ENCODE measurements around the gene VWA2. TPM values are rescaled to one million over a fixed set of nuclear protein-coding genes. Genes with fewer than 3 reads are reported as not detected.
A peak's percentile ranks its signal among the peaks of the same experiment; 100 is the strongest.

The VWA2 gene
- total RNA-seq, 1 donor from 2014 or later: not detected

GRCh38 chr10:114320249-114321116 is 81.4 kb downstream of the VWA2 start:
- Histone ChIP-seq H3K9me3 (ENCODE audit: control insufficient read depth in 3 of 3, low read length in 3 of 3) (no peaks in the 10 kb centered on the region), H3K4me3 (ENCODE audit: low read length in 3 of 3) (no peak overlapping the region), H3K27me3 (ENCODE audit: control insufficient read depth in 3 of 3, insufficient read depth in 3 of 3, low read length in 3 of 3) (peaks cover 0 to under 1% (median 0%) of the 10 kb centered on the region in 3 donors), H3K27ac (ENCODE audit: low read depth, low read length) (no peak overlapping the region), H3K36me3 (ENCODE audit: control insufficient read depth in 3 of 3, insufficient read depth in 3 of 3, low read length in 3 of 3) (peaks cover 0 to 6% (median 2%) of the 10 kb centered on the region in 3 donors), H3K9ac (ENCODE audit: low read depth in 1 of 3, low read length in 3 of 3) (no peak overlapping the region), H3K4me1 (ENCODE audit: control insufficient read depth in 3 of 3, insufficient read depth in 3 of 3, low read length in 3 of 3) (no peaks in the 10 kb centered on the region)

- peaks cover 0 to 8% (median 2%) of the 10 kb centered on the region in 3 donors for H3K36me3 ChIP-seq (ENCODE audit: control insufficient read depth in 3 of 3, insufficient read depth in 3 of 3, low read length in 3 of 3)
- H3K4me3 ChIP-seq (ENCODE audit: low read length in 3 of 3): no peak overlapping the region
- H3K27me3 ChIP-seq (ENCODE audit: control insufficient read depth in 3 of 3, insufficient read depth in 3 of 3, low read length in 3 of 3): peaks cover 0 to 4% (median 0%) of the 10 kb centered on the region in 3 donors
- no peaks in the 10 kb centered on the region for H3K9me3 ChIP-seq (ENCODE audit: control insufficient read depth in 3 of 3, low read length in 3 of 3)
- no peak overlapping the region for H3K27ac ChIP-seq (ENCODE audit: low read depth, low read length)
- no peak overlapping the region for H3K9ac ChIP-seq (ENCODE audit: low read depth in 1 of 3, low read length in 3 of 3)
- no peaks in the 10 kb centered on the region for H3K4me1 ChIP-seq (ENCODE audit: control insufficient read depth in 3 of 3, insufficient read depth in 3 of 3, low read length in 3 of 3)
Measured at GRCh38 chr10:114322344-114322743, 83.3 kb downstream of the VWA2 start.

- H3K4me3 ChIP-seq (ENCODE audit: low read length in 3 of 3): no peak overlapping the region
- peaks cover 0 to 8% (median 2%) of the 10 kb centered on the region in 3 donors for H3K36me3 ChIP-seq (ENCODE audit: control insufficient read depth in 3 of 3, insufficient read depth in 3 of 3, low read length in 3 of 3)
- peaks cover 0 to 4% (median 0%) of the 10 kb centered on the region in 3 donors for H3K27me3 ChIP-seq (ENCODE audit: control insufficient read depth in 3 of 3, insufficient read depth in 3 of 3, low read length in 3 of 3)
- no peak overlapping the region for H3K27ac ChIP-seq (ENCODE audit: low read depth, low read length)
- H3K9me3 ChIP-seq (ENCODE audit: control insufficient read depth in 3 of 3, low read length in 3 of 3): no peaks in the 10 kb centered on the region
- H3K9ac ChIP-seq (ENCODE audit: low read depth in 1 of 3, low read length in 3 of 3): no peak overlapping the region
- peaks cover 0 to 2% (median under 1%) of the 10 kb centered on the region in 3 donors for H3K4me1 ChIP-seq (ENCODE audit: control insufficient read depth in 3 of 3, insufficient read depth in 3 of 3, low read length in 3 of 3)
Measured at GRCh38 chr10:114323023-114323422, 84.0 kb downstream of the VWA2 start.

GRCh38 chr10:114326795-114327194 is 87.7 kb downstream of the VWA2 start:
- Histone ChIP-seq H3K4me1 (ENCODE audit: control insufficient read depth in 3 of 3, insufficient read depth in 3 of 3, low read length in 3 of 3) (peaks cover 14 to 22% (median 16%) of the 10 kb centered on the region in 3 donors), H3K27ac (ENCODE audit: low read depth, low read length) (no peak overlapping the region), H3K9me3 (ENCODE audit: control insufficient read depth in 3 of 3, low read length in 3 of 3) (no peaks in the 10 kb centered on the region), H3K36me3 (ENCODE audit: control insufficient read depth in 3 of 3, insufficient read depth in 3 of 3, low read length in 3 of 3) (peaks cover 0 to 10% (median 0%) of the 10 kb centered on the region in 3 donors), H3K27me3 (ENCODE audit: control insufficient read depth in 3 of 3, insufficient read depth in 3 of 3, low read length in 3 of 3) (peaks cover 0 to 4% (median 0%) of the 10 kb centered on the region in 3 donors), H3K4me3 (ENCODE audit: low read length in 3 of 3) (no peak overlapping the region), H3K9ac (ENCODE audit: low read depth in 1 of 3, low read length in 3 of 3) (no peak overlapping the region)

- no peak overlapping the region for H3K27ac ChIP-seq (ENCODE audit: low read depth, low read length)
- no peaks in the 10 kb centered on the region for H3K9me3 ChIP-seq (ENCODE audit: control insufficient read depth in 3 of 3, low read length in 3 of 3)
- no peak overlapping the region for H3K4me3 ChIP-seq (ENCODE audit: low read length in 3 of 3)
- H3K9ac ChIP-seq (ENCODE audit: low read depth in 1 of 3, low read length in 3 of 3): no peak overlapping the region
- H3K4me1 ChIP-seq (ENCODE audit: control insufficient read depth in 3 of 3, insufficient read depth in 3 of 3, low read length in 3 of 3): peaks cover 18 to 23% (median 22%) of the 10 kb centered on the region in 3 donors
- peaks cover 0 to 4% (median 0%) of the 10 kb centered on the region in 3 donors for H3K36me3 ChIP-seq (ENCODE audit: control insufficient read depth in 3 of 3, insufficient read depth in 3 of 3, low read length in 3 of 3)
- H3K27me3 ChIP-seq (ENCODE audit: control insufficient read depth in 3 of 3, insufficient read depth in 3 of 3, low read length in 3 of 3): peaks cover 0 to 4% (median 0%) of the 10 kb centered on the region in 3 donors
Measured at GRCh38 chr10:114327537-114328440, 88.7 kb downstream of the VWA2 start.

GRCh38 chr10:114328441-114328812 is 89.4 kb downstream of the VWA2 start:
- Histone ChIP-seq H3K9me3 (ENCODE audit: control insufficient read depth in 3 of 3, low read length in 3 of 3) (no peaks in the 10 kb centered on the region), H3K36me3 (ENCODE audit: control insufficient read depth in 3 of 3, insufficient read depth in 3 of 3, low read length in 3 of 3) (peaks cover 0 to 4% (median 0%) of the 10 kb centered on the region in 3 donors), H3K27ac (ENCODE audit: low read depth, low read length) (no peak overlapping the region), H3K4me3 (ENCODE audit: low read length in 3 of 3) (no peak overlapping the region), H3K9ac (ENCODE audit: low read depth in 1 of 3, low read length in 3 of 3) (no peak overlapping the region), H3K27me3 (ENCODE audit: control insufficient read depth in 3 of 3, insufficient read depth in 3 of 3, low read length in 3 of 3) (peaks cover 0 to 4% (median 0%) of the 10 kb centered on the region in 3 donors), H3K4me1 (ENCODE audit: control insufficient read depth in 3 of 3, insufficient read depth in 3 of 3, low read length in 3 of 3) (peaks cover 18 to 28% (median 26%) of the 10 kb centered on the region in 3 donors)

GRCh38 chr10:114328874-114329273 is 89.8 kb downstream of the VWA2 start:
- H3K9me3 ChIP-seq (ENCODE audit: control insufficient read depth in 3 of 3, low read length in 3 of 3): no peaks in the 10 kb centered on the region
- no peak overlapping the region for H3K27ac ChIP-seq (ENCODE audit: low read depth, low read length)
- H3K27me3 ChIP-seq (ENCODE audit: control insufficient read depth in 3 of 3, insufficient read depth in 3 of 3, low read length in 3 of 3): peaks cover 0 to 4% (median 0%) of the 10 kb centered on the region in 3 donors
- peaks cover 18 to 29% (median 26%) of the 10 kb centered on the region in 3 donors for H3K4me1 ChIP-seq (ENCODE audit: control insufficient read depth in 3 of 3, insufficient read depth in 3 of 3, low read length in 3 of 3)
- H3K36me3 ChIP-seq (ENCODE audit: control insufficient read depth in 3 of 3, insufficient read depth in 3 of 3, low read length in 3 of 3): peaks cover 0 to 4% (median 0%) of the 10 kb centered on the region in 3 donors
- H3K4me3 ChIP-seq (ENCODE audit: low read length in 3 of 3): peak overlapping the region in 1 of 3 donors; percentile 6
- H3K9ac ChIP-seq (ENCODE audit: low read depth in 1 of 3, low read length in 3 of 3): peak overlapping the region in 1 of 3 donors; percentile 33

- Histone ChIP-seq H3K4me1 (ENCODE audit: control insufficient read depth in 3 of 3, insufficient read depth in 3 of 3, low read length in 3 of 3) (peaks cover 22 to 35% (median 32%) of the 10 kb centered on the region in 3 donors), H3K9me3 (ENCODE audit: control insufficient read depth in 3 of 3, low read length in 3 of 3) (no peaks in the 10 kb centered on the region), H3K36me3 (ENCODE audit: control insufficient read depth in 3 of 3, insufficient read depth in 3 of 3, low read length in 3 of 3) (peaks cover 0 to 4% (median 0%) of the 10 kb centered on the region in 3 donors), H3K27ac (ENCODE audit: low read depth, low read length) (no peak overlapping the region), H3K27me3 (ENCODE audit: control insufficient read depth in 3 of 3, insufficient read depth in 3 of 3, low read length in 3 of 3) (peaks cover 0 to 4% (median 0%) of the 10 kb centered on the region in 3 donors), H3K9ac (ENCODE audit: low read depth in 1 of 3, low read length in 3 of 3) (peak overlapping the region in 1 of 3 donors; percentile 40), H3K4me3 (ENCODE audit: low read length in 3 of 3) (no peak overlapping the region)
Measured at GRCh38 chr10:114329634-114330365, 90.7 kb downstream of the VWA2 start.
